Testis (tissue), 2 donors: Measurements from ENCODE around the gene IFT25.

Source experiments
- CTCF ChIP-seq, 3 experiments: fragments of 450-650 bp in 2 of 3; fragments of 200-600 bp in 1 of 3; sonication (generic) in 1 of 3; IDR thresholded peaks; one replicate each; pipeline ENCODE4 v1.5.1; 2016 to 2019; ENCODE audit warnings: antibody characterized with exemption in 3 of 3, mild to moderate bottlenecking in 2 of 3, moderate library complexity in 1 of 3
- POLR2A ChIP-seq: fragments of 450-650 bp; IDR thresholded peaks from one replicate; pipeline ENCODE4 v1.6.1; 2017; ENCODE audit warnings: antibody characterized with exemption, mild to moderate bottlenecking, moderate library complexity

GRCh38 chr1:53966794-53967193, 21.3 kb upstream of the IFT25 start:
- TF ChIP-seq CTCF (IDR thresholded peaks at IDR 0.05) (no peak), POLR2A (no peak)
